Muscle of back (tissue), 11 donors: ENCODE measurements around the gene HMX1. TPM values are rescaled to one million over a fixed set of nuclear protein-coding genes. Genes with fewer than 3 reads are reported as not detected.
A peak's percentile ranks its signal among the peaks of the same experiment; 100 is the strongest.

ENCODE experiments used
- DNase-seq, 3 donors: peaks; one replicate each; pipeline versions ENCODE4 v3.0.0 to v3.0.0-alpha.2; 2013
- polyA plus RNA-seq, 10 donors: library from polyadenylated mRNA; unstranded; fragments of 120-200 nt; gene quantifications; one replicate each; pipeline ENCODE4 v1.2.1, GENCODE V29; 2013; ENCODE audit not compliant: insufficient read length in 10 of 10

Gene HMX1
- polyA plus RNA-seq, 10 donors, result 0.09 to 0.27 (median 0.17) TPM; not detected in 2

- DNase-seq, result no peak
Measured at GRCh38 chr4:8820178-8821102, 51.2 kb downstream of the HMX1 start.

GRCh38 chr4:8819473-8820177, 52.0 kb downstream of the HMX1 start:
- DNase-seq, result peak; percentile 0 to 43 (median 10)

- no peak for DNase-seq
Measured at GRCh38 chr4:8819019-8819418, 52.6 kb downstream of the HMX1 start.

- DNase-seq, result no peak
Measured at GRCh38 chr4:8818063-8818881, 53.4 kb downstream of the HMX1 start.

GRCh38 chr4:8817813-8818062, 53.9 kb downstream of the HMX1 start:
- no peak for DNase-seq

GRCh38 chr4:8817096-8817812, 54.4 kb downstream of the HMX1 start:
- DNase-seq, result no peak
